CD4-positive, alpha-beta T cell treated with Interleukin-15 for 1 hour (primary cell): Measurements from ENCODE around the gene RNASEH2B.

Experiments used
- DNase-seq: peaks from one replicate; pipeline ENCODE4 v3.0.0-alpha.2; 2020

Gene RNASEH2B

DNA sequence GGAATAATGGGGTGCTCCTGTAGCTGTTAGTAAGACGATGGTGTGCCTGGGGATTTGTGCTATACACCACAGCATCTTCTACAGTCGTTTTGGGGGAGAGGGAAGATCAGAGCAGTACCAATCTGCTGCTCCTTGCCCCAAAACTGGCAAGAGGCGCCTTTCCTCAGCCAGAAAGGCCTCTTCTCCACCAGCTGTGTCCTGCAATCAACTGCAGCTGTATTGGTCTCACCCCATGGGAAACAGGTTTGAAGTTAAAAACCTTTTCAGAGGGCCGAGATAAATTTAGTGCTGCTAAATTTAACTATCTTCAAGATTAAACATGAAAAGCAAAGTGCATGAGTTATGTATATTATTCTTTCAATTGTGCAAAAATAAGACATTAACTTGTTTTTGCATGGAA, 1.2 kb upstream of the RNASEH2B start:
- no peak for DNase-seq

DNA sequence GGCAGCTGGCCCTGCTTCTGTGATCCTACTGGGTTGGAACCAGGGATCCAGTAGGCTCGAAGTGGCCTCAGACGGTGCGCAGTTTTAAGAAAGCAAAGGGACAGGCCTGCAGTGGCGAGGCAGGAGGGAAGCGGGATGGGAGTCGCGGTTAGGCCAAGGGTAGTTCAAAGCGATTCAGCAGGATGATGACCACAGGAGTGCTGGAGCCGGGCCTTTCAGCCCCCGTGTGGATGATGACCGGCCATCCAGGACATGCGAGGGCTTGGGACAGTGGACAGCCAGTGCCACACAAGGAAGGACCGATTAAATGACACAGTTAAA, 854 bp downstream of the RNASEH2B start:
- DNase-seq: no peak

GRCh38 chr13:50911081-50911631, 1.6 kb downstream of the RNASEH2B start:
- no peak for DNase-seq

DNA sequence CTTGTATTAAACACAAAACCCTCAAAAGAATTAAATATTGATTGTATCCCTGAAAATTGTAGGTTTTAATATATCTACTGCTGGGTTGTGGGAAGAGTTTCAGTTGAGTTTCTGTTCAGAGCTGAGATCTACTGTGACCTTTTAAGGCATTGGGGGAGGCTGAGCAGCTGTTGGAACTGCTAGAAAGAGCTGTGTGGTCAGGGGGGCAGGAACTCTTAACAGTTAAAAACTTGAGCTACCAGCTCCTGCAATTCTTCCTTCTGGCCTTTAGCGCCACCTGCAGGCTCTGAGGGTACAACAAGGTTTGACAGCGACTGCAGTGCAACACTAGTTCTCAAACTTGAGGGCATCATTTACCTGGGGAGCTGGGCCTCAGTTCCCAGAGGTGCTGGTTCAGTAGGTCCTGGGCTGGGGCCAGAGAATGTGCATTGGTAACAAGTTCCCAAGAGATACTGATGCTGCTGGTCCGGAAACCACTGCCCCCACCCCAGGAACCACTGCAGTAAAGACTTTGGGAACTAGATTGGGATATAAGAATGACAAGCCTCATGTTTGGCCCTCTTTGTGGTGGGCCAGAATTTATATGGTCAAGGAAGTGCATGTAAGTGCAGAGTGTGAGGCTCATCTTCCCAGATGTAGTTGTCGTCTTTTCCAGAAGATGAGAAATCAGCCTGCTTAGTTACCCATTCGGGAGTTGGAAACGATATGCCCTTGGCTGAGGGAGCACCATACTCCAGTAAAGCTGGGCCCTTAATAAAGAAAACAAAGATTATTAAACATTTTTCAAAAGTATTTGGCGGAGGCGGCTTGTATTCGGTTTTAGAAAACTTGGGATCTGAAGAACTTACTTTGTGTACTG, 2.6 kb downstream of the RNASEH2B start:
- DNase-seq: peak; percentile 90

GRCh38 chr13:50912851-50913250, 3.3 kb downstream of the RNASEH2B start:
- DNase-seq: no peak

- DNase-seq: no peak
Measured at GRCh38 chr13:50914176-50914700, 4.6 kb downstream of the RNASEH2B start.

- DNase-seq: no peak
Measured at GRCh38 chr13:50914848-50915247, 5.3 kb downstream of the RNASEH2B start.

- peak; percentile 29 for DNase-seq
Measured at GRCh38 chr13:50915565-50915964, 6.0 kb downstream of the RNASEH2B start.

DNA sequence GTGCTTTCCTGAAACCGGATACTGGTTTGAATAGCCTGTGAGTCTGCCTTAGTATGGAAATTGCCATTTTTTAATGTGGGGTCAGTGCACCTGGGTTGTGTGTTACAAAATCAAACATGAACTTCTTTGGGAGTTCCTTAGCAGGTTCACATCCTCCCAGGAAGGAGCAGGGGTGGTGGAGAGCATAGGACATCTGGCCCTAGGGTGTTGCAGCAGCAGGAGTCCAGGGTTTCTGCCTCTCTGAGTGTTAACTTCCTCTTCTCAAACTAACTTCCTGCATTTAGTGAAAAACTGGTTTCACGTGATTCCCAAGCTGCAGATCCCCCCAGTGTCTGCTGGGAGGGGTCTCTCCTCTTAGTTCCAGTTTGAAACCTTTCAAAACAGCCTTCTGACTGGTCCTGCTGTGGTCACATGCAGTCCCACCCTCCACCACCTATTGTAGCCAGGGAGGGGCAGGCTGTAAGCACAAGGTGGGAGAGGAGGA, 7.2 kb downstream of the RNASEH2B start:
- DNase-seq: peak; percentile 40

DNA sequence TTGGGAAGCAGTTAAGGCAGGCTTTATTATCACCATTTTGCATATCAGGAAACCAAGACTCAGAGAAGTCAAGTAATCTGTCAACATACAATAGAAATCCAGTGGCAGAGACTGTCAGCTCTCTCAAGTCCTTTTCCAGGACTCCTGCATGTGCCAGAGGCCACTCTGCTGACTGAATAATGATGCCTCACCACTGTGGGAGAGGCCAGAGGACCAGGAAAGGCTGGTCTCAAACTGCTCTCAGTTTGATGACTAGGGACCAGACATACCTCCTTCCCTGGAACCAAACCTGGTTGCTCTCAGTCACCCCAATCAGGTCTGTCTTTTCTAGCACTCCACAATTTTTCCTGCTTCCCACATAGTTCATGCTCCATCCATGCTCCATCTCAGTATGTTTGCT, 8.0 kb downstream of the RNASEH2B start:
- no peak for DNase-seq

GRCh38 chr13:50918567-50918966, 9.0 kb downstream of the RNASEH2B start:
- no peak for DNase-seq

GRCh38 chr13:50919277-50919676, 9.7 kb downstream of the RNASEH2B start:
- DNase-seq: no peak

- DNase-seq: no peak
Measured at GRCh38 chr13:50921706-50922105, 12.1 kb downstream of the RNASEH2B start.

- DNase-seq: no peak
Measured at GRCh38 chr13:50923272-50923671, 13.7 kb downstream of the RNASEH2B start.

GRCh38 chr13:50924025-50924424, 14.4 kb downstream of the RNASEH2B start:
- DNase-seq: no peak

- no peak for DNase-seq
Measured at GRCh38 chr13:50927701-50928100, 18.1 kb downstream of the RNASEH2B start.

DNA sequence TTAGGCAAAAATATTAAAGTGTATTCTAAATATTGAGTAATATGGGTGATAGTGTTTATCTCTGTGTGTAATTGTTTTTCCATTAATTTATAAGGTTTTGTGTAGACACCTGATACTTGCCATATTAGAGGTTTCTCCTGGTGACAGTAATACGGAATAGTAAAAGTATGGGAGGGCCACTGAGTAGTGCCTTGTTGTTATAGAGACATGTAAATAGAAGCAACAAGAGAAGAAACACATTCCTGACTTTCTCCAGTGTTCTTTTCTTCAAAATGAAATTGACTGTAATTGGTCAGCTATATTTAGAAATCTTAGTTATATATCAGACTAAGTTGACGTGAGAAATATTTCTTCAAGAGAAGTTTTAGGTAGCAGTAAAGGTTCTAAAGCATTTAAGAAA, 18.5 kb downstream of the RNASEH2B start:
- DNase-seq: no peak

DNA sequence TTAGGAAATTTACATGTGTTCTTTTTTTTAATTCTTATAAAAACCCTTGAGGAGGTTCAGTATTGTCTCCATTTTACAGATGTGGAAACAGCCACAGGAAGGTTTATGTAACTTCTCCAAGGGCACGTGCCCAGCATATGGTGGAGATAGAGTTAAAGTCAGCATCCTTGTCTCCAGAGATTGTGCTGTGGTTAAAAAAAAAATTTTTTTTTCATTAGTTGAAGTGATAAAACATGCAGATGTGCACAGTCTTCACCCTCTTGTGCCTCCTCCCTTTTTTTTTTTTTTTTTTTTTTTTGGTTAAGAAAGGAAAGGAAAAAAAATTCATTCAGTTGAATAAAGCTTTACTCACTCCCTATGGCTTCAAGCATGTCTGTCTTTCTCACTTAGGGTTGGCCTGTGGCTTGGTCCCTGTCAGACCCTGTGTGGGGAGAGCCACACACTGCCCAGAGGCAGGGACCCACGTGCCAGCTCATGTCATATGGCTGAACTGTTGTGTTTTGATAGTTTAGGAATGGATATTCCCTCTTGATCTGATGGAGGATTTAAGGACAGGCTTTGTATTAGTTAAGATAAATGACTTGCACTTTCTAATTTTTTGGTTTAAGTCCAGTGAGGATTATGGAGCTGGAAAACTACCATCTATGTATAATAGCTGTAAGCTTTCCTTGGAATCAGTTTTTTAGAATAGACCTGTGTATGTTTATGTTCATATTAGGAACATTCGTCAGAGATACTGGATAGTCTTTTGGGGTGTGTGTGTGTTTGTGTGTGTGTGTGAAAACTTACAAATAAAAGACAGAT, 19.3 kb downstream of the RNASEH2B start:
- no peak for DNase-seq

GRCh38 chr13:50932091-50932490, 22.5 kb downstream of the RNASEH2B start:
- no peak for DNase-seq

DNA sequence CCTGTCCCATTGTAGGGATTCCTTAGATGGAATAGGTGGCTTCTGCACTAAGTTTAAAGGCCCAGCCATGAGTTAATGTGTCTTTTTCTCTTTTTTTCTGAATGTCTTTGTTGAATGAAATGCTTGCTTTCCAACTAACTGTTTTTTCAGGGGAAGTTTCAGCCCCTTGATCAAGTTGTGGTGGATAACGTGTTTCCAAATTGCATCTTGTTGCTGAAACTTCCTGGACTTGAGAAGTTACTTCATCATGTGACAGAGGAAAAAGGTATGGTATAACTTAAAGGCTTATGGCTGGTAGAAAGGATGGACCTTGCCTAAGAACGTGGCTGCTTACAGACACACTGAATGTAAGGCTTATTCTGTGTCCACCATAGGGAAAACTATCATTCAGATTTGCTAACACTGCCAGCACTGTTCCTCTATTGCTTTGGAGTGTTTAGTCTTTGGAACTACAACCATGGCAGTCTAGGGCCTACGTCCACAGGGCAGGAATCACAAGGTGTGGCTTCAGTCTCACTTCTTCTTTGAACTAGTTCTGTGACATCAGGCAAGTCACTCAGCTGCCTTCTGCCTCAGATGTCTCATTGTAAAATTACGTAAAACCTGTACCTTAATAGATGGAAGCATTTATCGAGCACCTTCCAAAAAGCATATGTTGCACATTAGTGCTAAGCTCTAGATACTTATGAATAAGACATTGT, 25.3 kb downstream of the RNASEH2B start:
- DNase-seq: no peak

DNA sequence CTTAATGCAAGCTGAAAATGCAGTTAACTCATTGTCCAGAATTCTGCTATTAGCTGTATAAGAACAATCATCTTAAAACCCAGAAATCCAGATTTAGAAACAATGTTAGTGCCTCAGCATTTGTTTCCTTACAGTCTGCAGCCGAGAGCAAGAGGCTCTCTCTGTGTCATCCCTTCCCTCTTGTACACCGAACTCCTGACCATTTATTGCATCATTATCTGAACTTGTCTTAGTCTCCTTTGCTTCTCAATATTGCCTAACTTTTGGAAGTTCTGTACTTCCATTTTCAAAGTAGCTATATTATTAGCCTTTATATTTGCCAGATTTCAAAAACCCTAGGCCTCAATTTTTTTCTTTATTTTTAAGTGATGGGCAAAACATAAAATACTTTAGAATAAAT, 27.1 kb downstream of the RNASEH2B start:
- DNase-seq: no peak

DNA sequence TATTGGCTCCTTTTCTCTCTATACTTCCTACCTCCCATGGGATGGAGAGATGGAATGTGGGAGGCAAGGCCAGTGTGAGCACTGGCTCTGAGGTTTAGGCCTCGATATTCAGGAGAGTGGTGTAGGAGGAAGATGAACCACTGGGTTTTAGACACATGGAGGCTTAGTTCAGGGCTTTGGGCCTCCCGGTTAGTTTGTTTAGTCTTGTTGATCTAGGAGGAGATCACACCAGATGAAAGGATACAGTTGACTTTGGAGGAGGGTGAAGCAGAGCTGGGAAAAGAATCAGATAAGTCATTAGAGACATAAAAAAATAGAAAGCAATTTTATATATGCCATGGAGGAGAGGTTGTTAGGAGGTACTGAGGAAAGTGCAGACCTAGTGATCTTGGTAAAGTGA, 30.9 kb downstream of the RNASEH2B start:
- DNase-seq: no peak

GRCh38 chr13:50941146-50941545, 31.6 kb downstream of the RNASEH2B start:
- DNase-seq: no peak
